RCC 7860 (cell line): ENCODE data around the gene GRID1.
"Not testable (repeated sequence)": the region's sequence is repeated elsewhere in the genome, so short reads cannot be mapped to it uniquely, and the experiment has no call there.

Experiments
- DNase-seq: peaks from one replicate; pipeline ENCODE4 v3.0.0-alpha.2; 2015; ENCODE audit warnings: low spot score
- FAIRE-seq: peaks from 2 replicates; lab custom pipeline; 2012; peaks lifted over from hg19 to GRCh38; lab: Jason Lieb, UNC

The GRID1 gene

GRCh38 chr10:86176850-86177536, 189.6 kb downstream of the GRID1 start:
- FAIRE-seq (no peak), DNase-seq (no peak)

GRCh38 chr10:86175476-86175875, 191.1 kb downstream of the GRID1 start:
- FAIRE-seq, DNase-seq: not testable (repeated sequence)

GRCh38 chr10:86172301-86172700, 194.3 kb downstream of the GRID1 start:
- no peak for FAIRE-seq
- no peak for DNase-seq

- FAIRE-seq: no peak
These were observed 196.1 kb downstream of the GRID1 start for GRCh38 chr10:86170255-86171108.

GRCh38 chr10:86169506-86170254, 196.9 kb downstream of the GRID1 start:
- DNase-seq: no peak
- FAIRE-seq: no peak

More at GRCh38 chr10:86170255-86171108, 196.1 kb downstream of the GRID1 start:
- DNase-seq: no peak

GRCh38 chr10:86169066-86169465, 197.5 kb downstream of the GRID1 start:
- FAIRE-seq (no peak), DNase-seq (no peak)

- FAIRE-seq: no peak
- DNase-seq: no peak
These were observed 198.3 kb downstream of the GRID1 start for GRCh38 chr10:86168256-86168655.

- FAIRE-seq: no peak
- DNase-seq: no peak
These were observed 198.8 kb downstream of the GRID1 start for GRCh38 chr10:86167762-86168128.

- FAIRE-seq (no peak), DNase-seq (no peak)
These were observed 199.4 kb downstream of the GRID1 start for GRCh38 chr10:86167121-86167761.

GRCh38 chr10:86165666-86166065, 200.9 kb downstream of the GRID1 start:
- DNase-seq (no peak), FAIRE-seq (no peak)

GRCh38 chr10:86164960-86165630, 201.5 kb downstream of the GRID1 start:
- no peak for DNase-seq
- no peak for FAIRE-seq

- no peak for FAIRE-seq
- DNase-seq: no peak
These were observed 202.3 kb downstream of the GRID1 start for GRCh38 chr10:86164174-86164774.

- no peak for FAIRE-seq
These were observed 202.9 kb downstream of the GRID1 start for GRCh38 chr10:86163522-86164173.

GRCh38 chr10:86162696-86163400, 203.7 kb downstream of the GRID1 start:
- FAIRE-seq: no peak
- no peak for DNase-seq

More at GRCh38 chr10:86163522-86164173, 202.9 kb downstream of the GRID1 start:
- no peak for DNase-seq

- FAIRE-seq (no peak), DNase-seq (no peak)
These were observed 204.6 kb downstream of the GRID1 start for GRCh38 chr10:86162036-86162435.

GRCh38 chr10:86160890-86161585, 205.6 kb downstream of the GRID1 start:
- no peak for FAIRE-seq

GRCh38 chr10:86159797-86160196, 206.8 kb downstream of the GRID1 start:
- DNase-seq (no peak), FAIRE-seq (no peak)

More at GRCh38 chr10:86160890-86161585, 205.6 kb downstream of the GRID1 start:
- DNase-seq: no peak
